Gastrocnemius medialis (tissue), 4 donors: ENCODE results near the gene TPRA1. TPM values are rescaled to one million over a fixed set of nuclear protein-coding genes. Genes with fewer than 3 reads are reported as not detected.

Source experiments
- ATAC-seq, 2 donors: fragments of 150-250 bp; one replicate each; pipeline ENCODE4 v1.9.1; 2016
- DNase-seq, 2 donors: peaks; one replicate each; pipeline ENCODE4 v3.0.0-alpha.2; 2019
- H3K27ac ChIP-seq, 4 donors: fragments of 200-600 bp; sonication (generic); 1 replicate in 1 of 4; 2 replicates in 3 of 4; pipeline ENCODE4 v1.5.1; 2016 to 2018; ENCODE audit warnings: mild to moderate bottlenecking in 2 of 4, moderate library complexity in 1 of 4
- H3K27me3 ChIP-seq, 3 donors: fragments of 200-600 bp; sonication (generic) in 2 of 3; 1 replicate in 1 of 3; 2 replicates in 2 of 3; pipeline versions ENCODE4 v1.5.1 to v1.6.0; 2016 to 2019; ENCODE audit warnings: mild to moderate bottlenecking in 1 of 3, moderate library complexity in 1 of 3
- H3K36me3 ChIP-seq, 2 donors: fragments of 200-600 bp; sonication (generic) in 1 of 2; one replicate each; pipeline ENCODE4 v1.5.1; 2017 to 2018
- H3K4me1 ChIP-seq, 2 donors: fragments of 200-600 bp; sonication (generic) in 1 of 2; one replicate each; pipeline ENCODE4 v1.5.1; 2016 to 2017; ENCODE audit warnings: mild to moderate bottlenecking in 2 of 2
- H3K4me3 ChIP-seq, 4 donors: fragments of 200-600 bp; sonication (generic) in 3 of 4; 1 replicate in 1 of 4; 2 replicates in 3 of 4; pipeline ENCODE4 v1.5.1; 2016 to 2019; ENCODE audit warnings: mild to moderate bottlenecking in 2 of 4
- H3K9me3 ChIP-seq, 3 donors: fragments of 200-600 bp; sonication (generic) in 2 of 3; 1 replicate in 1 of 3; 2 replicates in 2 of 3; pipeline ENCODE4 v1.5.1; 2016 to 2019
- POLR2A ChIP-seq, 2 donors: fragments of 450-650 bp; IDR thresholded peaks; one replicate each; pipeline ENCODE4 v1.6.1; 2017; ENCODE audit warnings: antibody characterized with exemption in 2 of 2, mild to moderate bottlenecking in 2 of 2, moderate library complexity in 2 of 2
- in situ Hi-C, 4 donors: fragments of 200-750 bp; cut with MboI; loops; one replicate each; pipeline versions ENCODE4 v1.15.0 to v1.8.0; 2017; ENCODE audit warnings: low sequenced_read_pairs in 4 of 4
- intact Hi-C: fragments of 100-400 bp; cut with DNase I; formaldehyde crosslinking; loops from one replicate; pipeline ENCODE4 v1.15.1; 2023; ENCODE audit warnings: low total_unique reads
- total RNA-seq, 4 donors: library from RNA; depleted of rRNA; stranded (reverse); fragments of >200 nt; gene quantifications; one replicate each; pipeline versions ENCODE4 v1.1.0 to v1.2.3, GENCODE V29; 2016
- TF ChIP-seq, protein P1 (sequence below), 5 experiments: fragments of 450-650 bp in 3 of 5; fragments of 200-600 bp in 2 of 5; sonication (generic) in 2 of 5; IDR thresholded peaks in 4 of 5; conservative IDR thresholded peaks in 1 of 5; 1 replicate in 4 of 5; 2 replicates in 1 of 5; pipeline ENCODE4 v1.5.1; 2016 to 2019; ENCODE audit warnings: antibody characterized with exemption in 5 of 5, mild to moderate bottlenecking in 3 of 5, moderate library complexity in 3 of 5

TPRA1 gene
- total RNA-seq, 4 donors from 2014 or later: 29.2 to 42.1 (median 31.1) TPM

DNA sequence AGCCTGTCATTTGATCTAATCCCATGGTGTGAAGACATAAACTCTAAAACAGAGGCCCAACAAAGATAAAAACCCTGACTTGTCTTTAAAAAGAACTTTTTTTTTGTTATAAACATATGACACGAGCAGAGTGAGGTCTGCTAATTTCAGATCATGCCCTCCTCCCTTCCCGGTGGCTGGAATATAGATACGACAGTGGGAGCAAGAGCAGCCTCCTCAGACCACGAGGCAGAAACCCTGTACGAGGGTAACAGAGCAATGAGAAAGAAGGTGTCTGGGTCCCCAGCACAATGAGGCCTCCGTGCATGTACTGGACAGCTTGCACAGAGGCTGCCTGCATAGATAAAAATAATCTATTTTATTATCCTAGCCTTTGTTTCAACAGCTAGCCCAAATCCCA lies 5.8 kb downstream of the TPRA1 start:
- ATAC-seq (no peak), DNase-seq (no peak)
- Histone ChIP-seq H3K9me3 (no peaks in the 10 kb centered on the region), H3K27ac (peak overlapping the region in 2 of 4 donors; percentile 9 to 53), H3K36me3 (no peaks in the 10 kb centered on the region), H3K27me3 (no peaks in the 10 kb centered on the region), H3K4me3 (no peak overlapping the region), H3K4me1 (peaks cover 23 to 40% of the 10 kb centered on the region in 2 donors)
- in situ Hi-C loops (no loop called here), intact Hi-C loops (no loop called here)
- TF ChIP-seq, protein P1, sequence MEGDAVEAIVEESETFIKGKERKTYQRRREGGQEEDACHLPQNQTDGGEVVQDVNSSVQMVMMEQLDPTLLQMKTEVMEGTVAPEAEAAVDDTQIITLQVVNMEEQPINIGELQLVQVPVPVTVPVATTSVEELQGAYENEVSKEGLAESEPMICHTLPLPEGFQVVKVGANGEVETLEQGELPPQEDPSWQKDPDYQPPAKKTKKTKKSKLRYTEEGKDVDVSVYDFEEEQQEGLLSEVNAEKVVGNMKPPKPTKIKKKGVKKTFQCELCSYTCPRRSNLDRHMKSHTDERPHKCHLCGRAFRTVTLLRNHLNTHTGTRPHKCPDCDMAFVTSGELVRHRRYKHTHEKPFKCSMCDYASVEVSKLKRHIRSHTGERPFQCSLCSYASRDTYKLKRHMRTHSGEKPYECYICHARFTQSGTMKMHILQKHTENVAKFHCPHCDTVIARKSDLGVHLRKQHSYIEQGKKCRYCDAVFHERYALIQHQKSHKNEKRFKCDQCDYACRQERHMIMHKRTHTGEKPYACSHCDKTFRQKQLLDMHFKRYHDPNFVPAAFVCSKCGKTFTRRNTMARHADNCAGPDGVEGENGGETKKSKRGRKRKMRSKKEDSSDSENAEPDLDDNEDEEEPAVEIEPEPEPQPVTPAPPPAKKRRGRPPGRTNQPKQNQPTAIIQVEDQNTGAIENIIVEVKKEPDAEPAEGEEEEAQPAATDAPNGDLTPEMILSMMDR (IDR thresholded peaks at IDR 0.05 in 4 of 5, conservative IDR thresholded peaks at IDR 0.05 in 1 of 5): no peak
- no peak for TF ChIP-seq POLR2A (IDR thresholded peaks at IDR 0.05)

DNA sequence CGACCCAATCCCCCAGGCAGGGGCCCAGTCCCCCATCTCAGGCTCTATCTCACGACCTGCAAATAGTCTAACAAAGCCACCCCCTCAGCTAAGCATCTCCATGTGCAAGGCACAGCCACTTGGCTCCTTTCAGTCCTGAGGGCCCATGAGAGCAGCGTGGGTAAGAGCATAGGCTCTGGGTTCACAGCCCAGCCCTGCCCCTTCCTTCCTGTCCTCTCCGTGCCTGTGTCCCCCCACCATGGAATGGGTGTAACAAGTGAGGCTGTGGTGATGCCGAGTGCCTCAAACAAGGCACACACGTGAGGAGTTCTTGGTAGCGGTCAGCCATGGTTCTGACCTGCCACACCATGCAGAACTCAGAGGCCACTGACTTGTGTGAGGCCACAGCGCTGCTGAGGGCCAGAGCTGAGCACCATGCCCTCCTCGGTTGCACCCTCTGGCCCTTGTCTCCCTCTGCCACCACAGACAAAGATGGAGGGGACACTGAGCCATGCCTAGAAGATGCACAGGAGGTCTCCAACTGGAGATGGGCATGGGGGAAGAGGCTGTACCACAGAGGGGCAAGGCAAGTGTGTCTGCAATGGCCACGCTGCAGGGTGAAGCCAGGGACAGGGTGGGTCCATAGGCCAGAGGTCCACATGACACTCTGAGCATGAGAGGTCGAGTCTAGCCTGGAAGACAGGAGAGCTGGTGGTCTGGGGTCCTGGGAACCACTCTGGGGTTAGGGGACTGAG lies 10.0 kb downstream of the TPRA1 start:
- DNase-seq (no peak), ATAC-seq (no peak)
- H3K4me3 ChIP-seq: no peak overlapping the region
- in situ Hi-C loops (no loop called here), intact Hi-C loops (no loop called here)
- no peaks in the 10 kb centered on the region for H3K9me3 ChIP-seq
- no peaks in the 10 kb centered on the region for H3K27me3 ChIP-seq
- TF ChIP-seq POLR2A (IDR thresholded peaks at IDR 0.05): no peak
- TF ChIP-seq, protein P1 (IDR thresholded peaks at IDR 0.05 in 4 of 5, conservative IDR thresholded peaks at IDR 0.05 in 1 of 5): no peak
- H3K27ac ChIP-seq: no peak overlapping the region
- no peaks in the 10 kb centered on the region for H3K36me3 ChIP-seq
- peaks cover 4 to 12% of the 10 kb centered on the region in 2 donors for H3K4me1 ChIP-seq

DNA sequence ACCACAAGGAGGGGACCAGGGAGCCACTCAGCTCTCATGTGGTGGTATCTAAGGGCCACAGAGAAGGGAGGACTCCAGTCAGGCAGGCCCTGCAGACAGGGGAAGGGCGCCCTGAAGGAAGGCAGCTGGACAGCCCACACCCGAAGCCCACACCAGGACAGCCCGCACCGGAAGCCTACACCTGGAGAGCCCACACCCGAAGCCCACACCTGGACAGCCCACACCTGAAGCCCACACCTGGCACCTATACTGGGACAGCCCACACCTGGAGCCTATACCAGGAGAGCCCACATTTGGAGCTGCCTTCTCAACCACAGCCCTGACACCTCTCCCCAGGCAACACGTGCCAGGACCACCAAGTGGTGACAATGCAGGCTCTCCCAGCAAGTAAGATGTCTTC lies 11.7 kb downstream of the TPRA1 start:
- intact Hi-C loops: loop anchor here (10.0 kb wide), 1 partner anchor 396 kb away; no protein-coding TSS in a partner anchor

DNA sequence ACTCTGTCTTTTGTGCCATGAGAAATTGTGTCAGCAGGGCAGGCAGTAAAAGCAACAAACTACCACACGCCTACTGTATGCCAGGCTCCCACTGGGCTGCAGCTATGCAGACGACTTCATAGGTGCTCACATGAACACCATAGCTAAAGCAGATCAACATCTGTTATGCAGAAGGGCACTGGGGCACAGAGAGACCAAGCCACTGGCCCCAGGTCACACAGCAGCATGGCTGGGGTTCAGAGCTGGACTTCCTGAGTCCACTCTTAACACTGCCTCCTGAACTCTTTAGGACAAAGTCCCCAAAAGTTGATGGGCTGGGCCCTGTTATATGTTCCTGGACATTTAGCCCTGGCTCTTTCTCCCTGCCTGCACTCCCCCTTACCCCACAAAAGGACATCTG lies 12.4 kb downstream of the TPRA1 start:
- in situ Hi-C loops: loop anchor here in 1 of 4 donors (10.0 kb wide), 1 partner anchor 257 kb away; no protein-coding TSS in a partner anchor
- TF ChIP-seq POLR2A (IDR thresholded peaks at IDR 0.05): no peak
- TF ChIP-seq, protein P1 (IDR thresholded peaks at IDR 0.05 in 4 of 5, conservative IDR thresholded peaks at IDR 0.05 in 1 of 5): no peak
- intact Hi-C loops: loop anchor here (10.0 kb wide), 1 partner anchor 397 kb away; no protein-coding TSS in a partner anchor

More for the DNA sequence above, 11.7 kb downstream of the TPRA1 start:
- no peak for ATAC-seq
- no peak overlapping the region for H3K4me3 ChIP-seq
- no peaks in the 10 kb centered on the region for H3K9me3 ChIP-seq
- no peaks in the 10 kb centered on the region for H3K27me3 ChIP-seq
- H3K36me3 ChIP-seq: peaks cover 0 to 5% of the 10 kb centered on the region in 2 donors
- no peak overlapping the region for H3K27ac ChIP-seq
- peaks cover 0 to 6% of the 10 kb centered on the region in 2 donors for H3K4me1 ChIP-seq
- in situ Hi-C loops: loop anchor here in 1 of 4 donors (10.0 kb wide), 1 partner anchor 256 kb away; no protein-coding TSS in a partner anchor
- TF ChIP-seq, protein P1 (IDR thresholded peaks at IDR 0.05 in 4 of 5, conservative IDR thresholded peaks at IDR 0.05 in 1 of 5): no peak
- no peak for TF ChIP-seq POLR2A (IDR thresholded peaks at IDR 0.05)
- DNase-seq: no peak

More for the DNA sequence above, 12.4 kb downstream of the TPRA1 start:
- no peak overlapping the region for H3K4me3 ChIP-seq
- H3K4me1 ChIP-seq: peaks cover 0 to 6% of the 10 kb centered on the region in 2 donors
- ATAC-seq (no peak), DNase-seq (no peak)
- peaks cover 0 to 11% of the 10 kb centered on the region in 2 donors for H3K36me3 ChIP-seq
- no peaks in the 10 kb centered on the region for H3K27me3 ChIP-seq
- H3K27ac ChIP-seq: no peak overlapping the region
- H3K9me3 ChIP-seq: no peaks in the 10 kb centered on the region
